C4-2B (cell line): ENCODE results near the gene GIMAP4.
"Not testable (repeated sequence)": the region's sequence is repeated elsewhere in the genome, so short reads cannot be mapped to it uniquely, and the experiment has no call there.

Experiments used
- H3K27ac ChIP-seq: fragments of 450-650 bp; 2 replicates; pipeline ENCODE4 v1.5.1; 2017
- CTCF ChIP-seq: fragments of 450-650 bp; conservative IDR thresholded peaks from 2 replicates; pipeline ENCODE4 v1.5.1; 2017; ENCODE audit warnings: mild to moderate bottlenecking
- ZFX ChIP-seq: fragments of 450-650 bp; IDR thresholded peaks from 2 replicates; pipeline ENCODE4 v1.6.1; 2017

Gene GIMAP4

DNA sequence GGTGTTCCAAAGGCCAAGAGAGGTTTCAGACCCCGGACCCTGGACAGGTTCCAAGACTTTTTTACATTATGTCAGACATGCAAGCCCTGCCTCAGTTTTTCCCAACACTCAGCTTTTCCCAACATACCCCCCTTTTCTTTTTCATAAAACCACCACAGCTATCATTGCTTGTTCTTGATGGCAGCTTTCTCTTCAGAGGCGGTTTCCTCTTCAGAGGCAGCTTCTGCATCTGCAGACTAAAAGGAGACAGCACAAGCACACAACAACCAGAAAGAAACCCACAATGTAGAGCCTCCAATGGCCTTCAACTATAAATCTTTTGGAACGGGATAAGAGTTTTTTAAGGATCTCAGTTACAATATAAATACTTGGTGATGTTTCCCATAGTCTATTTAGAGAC, 45.7 kb downstream of the GIMAP4 start:
- TF ChIP-seq ZFX: no peak
- no peak for TF ChIP-seq CTCF

DNA sequence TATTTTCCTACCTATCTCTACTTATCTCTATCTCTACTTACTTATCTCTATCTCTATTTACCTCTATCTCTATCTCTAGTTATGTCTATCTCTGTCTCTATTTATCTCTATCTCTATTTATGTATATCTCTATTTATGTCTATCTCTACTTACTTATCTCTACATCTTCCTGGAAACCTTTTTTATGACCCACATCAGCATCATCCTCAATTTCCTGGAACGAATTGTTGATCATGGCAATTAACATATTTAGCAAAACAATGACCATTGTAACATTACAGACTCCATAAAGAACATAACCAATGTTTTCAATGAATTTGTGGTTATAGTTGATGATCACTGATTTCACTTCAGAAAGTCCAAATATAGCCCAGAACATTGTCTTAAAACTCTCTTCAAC, 46.7 kb downstream of the GIMAP4 start:
- no peak overlapping the region for H3K27ac ChIP-seq
- TF ChIP-seq ZFX: no peak
- no peak for TF ChIP-seq CTCF

More for the DNA sequence above, 45.7 kb downstream of the GIMAP4 start:
- H3K27ac ChIP-seq: no peak overlapping the region

- not testable (repeated sequence) for H3K27ac ChIP-seq
Measured at GRCh38 chr7:150614426-150614825, 47.2 kb downstream of the GIMAP4 start.

DNA sequence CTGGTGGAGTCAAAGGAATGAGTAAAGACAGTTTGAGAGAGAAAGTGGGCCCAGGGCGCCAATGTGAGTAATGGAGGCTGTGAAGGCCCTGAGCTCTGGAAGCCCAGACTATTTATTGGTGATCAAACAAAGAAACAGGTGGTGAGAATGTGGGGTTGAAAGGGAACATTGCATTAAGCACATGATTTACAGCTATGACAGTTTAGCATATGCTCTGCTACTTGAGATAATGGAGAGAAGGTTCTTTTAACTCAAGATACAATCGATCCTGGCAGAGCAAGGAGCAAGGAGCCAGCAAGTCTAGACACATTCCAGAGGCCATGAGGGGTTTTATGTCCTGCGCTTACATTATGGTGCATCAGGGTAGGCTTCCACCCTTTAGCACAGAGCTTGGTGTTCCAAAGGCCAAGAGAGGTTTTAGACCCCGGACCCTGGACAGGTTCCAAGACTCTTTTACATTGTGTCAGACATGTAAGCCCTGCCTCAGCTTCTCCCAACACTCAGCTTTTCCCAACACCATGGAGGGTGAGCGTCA, 48.1 kb downstream of the GIMAP4 start:
- H3K27ac ChIP-seq: not testable (repeated sequence)

DNA sequence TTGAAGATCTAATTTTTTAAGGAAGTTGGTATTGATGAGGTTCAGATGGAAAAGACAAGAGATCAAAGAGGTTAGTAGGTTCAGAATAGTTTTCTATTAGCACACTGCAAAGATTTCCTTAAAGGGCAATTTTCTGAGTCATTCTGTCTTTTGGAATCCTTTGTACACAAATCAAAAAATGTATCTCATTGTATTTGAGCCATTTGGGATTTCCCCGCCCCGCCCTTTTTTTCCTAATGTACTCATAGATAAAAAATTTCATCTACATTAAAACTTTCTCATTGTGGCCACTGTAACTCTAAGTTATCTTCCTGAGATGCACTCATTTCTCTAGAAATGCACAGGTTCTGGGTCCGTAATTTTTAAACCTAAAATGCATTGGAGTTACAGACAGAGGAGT, 52.9 kb downstream of the GIMAP4 start:
- TF ChIP-seq CTCF (no peak), ZFX (no peak)
- H3K27ac ChIP-seq: no peak overlapping the region

GRCh38 chr7:150620617-150621371, 53.6 kb downstream of the GIMAP4 start:
- TF ChIP-seq CTCF (no peak), ZFX (no peak)

GRCh38 chr7:150621376-150621775, 54.2 kb downstream of the GIMAP4 start:
- no peak overlapping the region for H3K27ac ChIP-seq
- TF ChIP-seq ZFX: no peak
- TF ChIP-seq CTCF: no peak

More at GRCh38 chr7:150620617-150621371, 53.6 kb downstream of the GIMAP4 start:
- no peak overlapping the region for H3K27ac ChIP-seq
